ENCODE measurements around the gene ACSL6.
A peak's percentile ranks its signal among the peaks of the same experiment; 100 is the strongest.

Gene ACSL6

GRCh38 chr5:132044207-132044606 lies 32.7 kb upstream of the ACSL6 start:
- no peak for DNase-seq

- no peak for DNase-seq
Measured at GRCh38 chr5:132037353-132037752, 25.9 kb upstream of the ACSL6 start.

GRCh38 chr5:132033122-132033521 lies 21.7 kb upstream of the ACSL6 start:
- no peak for DNase-seq

GRCh38 chr5:132032196-132032595 lies 20.7 kb upstream of the ACSL6 start:
- no peak for DNase-seq

GRCh38 chr5:132030610-132031009 lies 19.2 kb upstream of the ACSL6 start:
- no peak for DNase-seq

GRCh38 chr5:132029609-132030330 lies 18.3 kb upstream of the ACSL6 start:
- DNase-seq: no peak

- DNase-seq: no peak
Measured at GRCh38 chr5:132027027-132027426, 15.6 kb upstream of the ACSL6 start.

GRCh38 chr5:132026516-132027008 lies 15.1 kb upstream of the ACSL6 start:
- DNase-seq: peak; percentile 35

GRCh38 chr5:132025403-132025971 lies 14.0 kb upstream of the ACSL6 start:
- DNase-seq: no peak

GRCh38 chr5:132024789-132025402 lies 13.4 kb upstream of the ACSL6 start:
- DNase-seq: no peak

GRCh38 chr5:132024117-132024435 lies 12.6 kb upstream of the ACSL6 start:
- DNase-seq: no peak

- no peak for DNase-seq
Measured at GRCh38 chr5:132023258-132024116, 12.0 kb upstream of the ACSL6 start.

- DNase-seq: no peak
Measured at GRCh38 chr5:132022737-132023136, 11.3 kb upstream of the ACSL6 start.

GRCh38 chr5:132021654-132022053 lies 10.2 kb upstream of the ACSL6 start:
- DNase-seq: no peak

- no peak for DNase-seq
Measured at GRCh38 chr5:132020568-132021339, 9.3 kb upstream of the ACSL6 start.

- peak; percentile 54 for DNase-seq
Measured at GRCh38 chr5:132019857-132020555, 8.5 kb upstream of the ACSL6 start.

GRCh38 chr5:132019337-132019736 lies 7.9 kb upstream of the ACSL6 start:
- DNase-seq: no peak

- no peak for DNase-seq
Measured at GRCh38 chr5:132017738-132018625, 6.5 kb upstream of the ACSL6 start.

- DNase-seq: no peak
Measured at GRCh38 chr5:132017316-132017715, 5.9 kb upstream of the ACSL6 start.

- DNase-seq: no peak
Measured at GRCh38 chr5:132016721-132017250, 5.3 kb upstream of the ACSL6 start.

- no peak for DNase-seq
Measured at GRCh38 chr5:132013711-132014110, 2.3 kb upstream of the ACSL6 start.
